GM18499 (cell line): ENCODE data around the gene PRCC.

Experiments
- ATAC-seq: cut with Tn5 transposase; IDR thresholded peaks from one replicate; pipeline ENCODE4 v1.9.1; 2021; ENCODE audit warnings: moderate number of reproducible peaks; ENCODE audit not compliant: insufficient read depth, unreplicated experiment

Gene PRCC

GRCh38 chr1:156789621-156790318, 22.4 kb downstream of the PRCC start:
- no peak for ATAC-seq

- ATAC-seq, result no peak
These were observed 27.4 kb downstream of the PRCC start for GRCh38 chr1:156794506-156795373.

GRCh38 chr1:156795374-156795733, 28.0 kb downstream of the PRCC start:
- ATAC-seq, result no peak

DNA sequence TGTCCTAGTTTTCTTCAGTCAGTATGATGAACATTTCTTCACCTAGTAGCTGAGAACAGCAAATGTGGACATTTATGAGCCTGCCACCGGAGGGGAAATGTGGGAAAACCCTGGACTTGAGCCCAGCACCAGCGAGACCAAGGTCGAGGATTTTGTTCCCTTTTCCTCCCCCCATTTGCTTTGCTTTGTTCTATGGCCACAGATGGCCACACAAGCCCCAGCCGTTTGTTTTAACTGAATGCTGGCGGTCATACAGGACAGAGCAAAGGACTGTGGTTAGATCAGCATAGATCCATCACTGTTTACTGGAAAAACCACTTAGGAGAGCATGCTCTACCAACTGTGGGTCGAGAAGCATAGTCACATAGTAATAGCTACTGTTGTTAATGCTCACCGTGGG, 28.5 kb downstream of the PRCC start:
- no peak for ATAC-seq

DNA sequence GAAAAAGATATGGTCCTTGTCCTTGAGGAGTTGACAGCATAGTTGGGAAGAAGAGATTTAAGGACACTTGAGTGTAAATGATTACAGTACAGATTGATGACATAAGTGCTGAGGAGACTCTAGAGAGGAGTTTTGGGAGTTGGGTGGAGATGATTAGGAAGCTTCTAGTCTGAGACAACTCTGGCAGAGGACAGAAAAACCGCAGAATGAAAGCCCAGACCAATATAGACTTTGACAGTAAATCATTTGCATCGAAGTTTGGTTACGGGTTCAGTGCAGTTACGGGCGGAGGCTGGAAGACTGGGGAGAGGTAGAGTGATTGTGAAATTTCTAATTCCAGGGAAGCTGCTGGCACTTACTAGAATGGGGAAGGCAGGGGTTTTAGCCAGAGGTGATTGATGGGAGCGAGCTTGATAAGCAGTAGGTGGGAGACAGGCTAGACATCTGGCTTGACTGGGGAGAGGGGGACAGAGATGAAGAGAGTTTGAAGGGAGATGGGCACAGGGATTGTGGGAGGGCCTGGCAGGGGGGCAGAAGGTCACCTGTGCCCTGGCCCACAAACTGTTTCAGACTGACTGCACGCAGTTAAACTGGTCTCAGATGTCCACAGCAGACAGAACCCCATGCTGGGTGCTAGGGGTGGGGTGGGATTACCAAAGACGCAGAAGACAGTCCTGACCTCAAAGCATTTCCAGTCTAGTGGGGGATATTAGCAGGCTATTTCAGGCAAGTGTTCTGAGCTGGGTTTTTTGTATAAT, 29.2 kb downstream of the PRCC start:
- no peak for ATAC-seq

DNA sequence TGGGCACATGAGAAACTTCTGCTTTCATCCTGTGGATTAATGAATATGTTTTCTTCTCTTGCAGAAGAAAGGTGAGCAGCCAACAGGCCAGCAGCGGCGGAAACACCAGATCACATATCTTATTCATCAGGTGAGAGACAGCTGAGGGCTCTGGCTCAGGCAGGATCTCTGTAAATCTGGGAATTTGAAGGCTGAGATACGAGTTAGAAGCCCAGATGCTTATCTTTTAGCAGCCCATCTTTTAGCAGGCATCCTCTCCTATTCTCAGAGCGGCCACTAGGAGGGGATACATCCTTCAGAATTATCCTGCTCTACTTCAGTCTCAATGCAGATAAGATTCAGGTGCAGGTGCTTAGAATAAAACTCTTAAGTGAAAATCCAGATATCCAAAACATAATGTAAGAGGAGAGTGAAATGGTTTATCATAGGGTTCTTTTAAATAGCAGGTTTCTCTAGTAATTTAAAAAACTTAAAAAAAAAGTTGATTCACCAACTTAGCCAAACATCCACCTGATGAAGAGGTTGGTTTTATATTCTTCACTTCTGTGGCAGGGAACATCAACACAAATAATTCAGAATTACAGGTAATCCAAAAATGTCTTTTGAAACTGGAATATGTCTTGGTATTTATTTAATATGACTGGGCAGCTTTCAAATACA, 30.0 kb downstream of the PRCC start:
- ATAC-seq, result no peak

DNA sequence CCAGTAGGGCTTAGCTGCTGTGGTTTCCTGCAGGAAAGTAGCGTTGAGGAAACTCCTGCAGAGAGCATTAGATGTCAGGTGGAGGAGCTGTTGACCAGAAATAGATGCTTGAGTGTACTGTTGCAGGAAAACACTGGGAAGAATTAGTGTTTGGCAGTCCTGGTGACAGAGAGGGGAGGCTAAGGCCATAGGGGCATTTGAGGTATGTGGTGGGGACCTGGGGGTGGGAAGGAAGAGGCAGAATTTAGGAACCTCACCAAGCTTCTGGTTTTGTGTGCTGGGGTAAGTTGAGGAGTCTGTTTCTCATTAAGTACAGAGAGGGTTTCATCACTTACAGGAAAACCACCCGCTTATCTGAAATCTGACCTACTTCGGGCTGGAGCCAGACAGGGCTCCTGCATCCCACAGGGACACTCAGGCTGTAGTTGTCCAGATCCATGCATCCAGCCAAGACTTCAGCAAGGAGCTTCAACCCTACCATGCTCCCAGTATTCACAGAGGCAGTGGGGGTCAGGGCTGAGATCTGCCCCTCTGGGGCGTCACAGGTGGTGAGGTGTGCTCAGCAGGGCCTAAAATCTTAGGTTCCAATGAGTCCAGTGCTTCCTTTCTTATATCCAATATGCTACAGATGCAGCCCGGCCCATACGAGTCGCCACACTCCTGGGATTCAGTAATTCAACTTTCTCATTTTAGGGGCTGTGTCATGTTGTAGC, 34.2 kb downstream of the PRCC start:
- no peak for ATAC-seq

DNA sequence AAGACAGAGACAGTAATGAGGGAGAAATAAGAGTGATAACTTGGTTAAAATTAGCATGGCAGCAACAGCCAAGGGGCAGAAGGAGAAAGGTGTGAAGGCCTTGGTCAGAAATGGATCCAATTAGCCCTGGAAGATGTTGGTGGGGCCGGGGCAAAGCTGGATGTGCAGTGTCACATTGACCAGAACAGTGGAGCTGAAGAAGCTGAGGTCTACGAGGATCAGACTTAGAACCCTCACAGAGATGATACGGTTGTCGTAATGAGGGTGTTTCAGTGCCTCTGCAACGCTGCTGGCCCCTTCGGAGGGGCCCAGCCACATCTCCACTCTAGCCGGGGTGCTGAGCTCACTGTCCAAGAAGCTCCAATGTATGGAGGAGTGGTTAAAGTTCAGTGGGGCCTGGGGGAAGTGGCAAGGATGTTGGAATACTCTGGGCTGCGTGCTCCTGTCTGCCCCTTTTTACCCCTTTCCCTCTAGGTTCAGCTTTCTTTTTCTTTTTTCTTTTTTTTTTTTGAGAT, 35.1 kb downstream of the PRCC start:
- no peak for ATAC-seq

DNA sequence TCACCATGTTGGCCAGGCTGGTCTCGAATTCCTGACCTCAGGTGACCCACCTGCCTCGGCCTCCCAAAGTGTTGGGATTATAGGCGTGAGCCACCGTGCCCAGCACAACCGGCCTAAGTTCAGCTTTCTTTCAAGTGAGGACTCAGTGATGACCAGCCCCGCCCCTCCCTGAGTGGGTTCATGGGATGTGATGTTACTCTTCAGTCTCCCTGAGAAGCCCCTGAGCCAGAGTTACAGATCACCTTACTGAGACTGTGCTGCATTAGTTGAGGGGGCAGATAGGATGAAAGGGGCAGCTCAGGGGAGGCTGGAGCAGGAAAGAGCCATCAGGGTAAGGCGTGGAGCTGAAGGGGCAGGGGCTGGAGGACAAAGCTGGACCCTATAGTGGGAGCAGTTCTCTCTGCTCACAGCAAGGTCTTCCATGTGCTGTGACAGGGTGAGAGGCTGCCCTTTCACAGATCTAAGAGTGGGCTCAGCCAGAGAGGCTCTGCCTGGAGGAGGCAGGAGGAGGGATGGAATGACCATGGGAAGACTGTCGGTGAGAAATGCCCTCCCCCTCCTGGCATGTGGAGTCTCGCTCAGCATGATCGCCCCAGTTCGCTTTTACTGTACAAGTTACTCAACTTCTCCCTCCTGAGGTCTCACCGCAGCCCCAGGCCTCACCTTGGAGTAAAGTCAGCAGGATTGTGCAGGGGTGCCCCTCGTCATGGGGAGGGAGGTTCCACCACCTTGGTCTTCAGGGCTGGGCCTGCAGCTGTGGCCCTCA, 35.9 kb downstream of the PRCC start:
- no peak for ATAC-seq

- ATAC-seq, result no peak
These were observed 36.7 kb downstream of the PRCC start for GRCh38 chr1:156804026-156804425.

GRCh38 chr1:156804572-156805243, 37.4 kb downstream of the PRCC start:
- no peak for ATAC-seq

DNA sequence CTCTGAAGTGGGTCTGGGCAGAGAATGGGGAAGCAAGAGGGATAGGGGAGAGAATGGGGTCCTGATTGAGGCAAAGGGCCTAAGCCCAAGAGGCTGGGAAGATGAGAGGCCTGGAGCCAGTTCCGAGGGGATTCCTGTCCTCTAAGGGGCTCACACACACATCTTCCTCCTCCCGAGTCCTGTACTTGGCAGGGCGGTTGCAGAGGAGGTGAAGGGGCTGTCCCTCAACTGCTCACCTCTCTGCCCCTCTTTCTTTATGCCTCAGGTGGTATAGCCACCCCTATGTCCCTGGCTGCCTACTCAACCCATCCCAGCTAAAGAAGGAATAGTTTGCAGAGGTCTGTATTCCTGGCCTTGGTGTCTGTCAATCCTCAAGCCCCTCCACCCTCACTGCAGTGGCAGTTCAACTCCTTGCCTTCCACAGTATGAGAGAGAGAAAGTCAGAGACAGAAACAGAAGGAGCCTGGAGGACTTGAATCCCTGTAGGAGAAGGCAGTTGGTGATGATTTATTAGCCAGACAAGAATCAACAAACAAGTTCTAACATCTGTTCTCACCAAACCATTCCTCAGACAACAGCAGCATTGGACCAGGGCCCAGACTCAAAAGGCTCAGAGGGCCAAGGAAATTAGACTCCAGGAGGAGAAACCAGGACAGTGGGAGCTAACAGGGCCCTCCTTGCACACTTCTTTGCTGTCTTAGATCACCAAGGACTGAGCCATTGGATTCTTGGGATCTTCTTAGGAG, 38.6 kb downstream of the PRCC start:
- no peak for ATAC-seq

GRCh38 chr1:156806512-156807440, 39.4 kb downstream of the PRCC start:
- no peak for ATAC-seq

DNA sequence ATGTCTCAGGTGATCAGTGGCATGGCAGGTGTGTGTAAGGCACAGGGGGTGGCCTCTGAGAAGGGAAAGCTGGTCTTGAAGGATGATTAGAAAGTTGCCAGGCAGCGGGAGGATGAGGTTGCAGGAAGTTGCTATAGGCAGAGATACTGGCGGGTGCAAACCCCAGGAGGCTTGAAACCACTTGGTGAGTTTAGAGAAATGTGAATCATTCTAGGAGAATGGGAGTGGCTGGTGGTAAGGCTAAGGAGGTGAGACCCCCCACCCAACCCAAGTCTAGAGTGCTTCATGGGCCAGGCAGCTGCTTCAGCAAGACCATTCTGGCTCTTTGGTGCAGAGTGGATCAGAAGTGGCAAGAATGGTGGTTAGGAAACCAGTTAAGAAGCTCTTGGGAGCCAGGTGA, 40.3 kb downstream of the PRCC start:
- no peak for ATAC-seq

DNA sequence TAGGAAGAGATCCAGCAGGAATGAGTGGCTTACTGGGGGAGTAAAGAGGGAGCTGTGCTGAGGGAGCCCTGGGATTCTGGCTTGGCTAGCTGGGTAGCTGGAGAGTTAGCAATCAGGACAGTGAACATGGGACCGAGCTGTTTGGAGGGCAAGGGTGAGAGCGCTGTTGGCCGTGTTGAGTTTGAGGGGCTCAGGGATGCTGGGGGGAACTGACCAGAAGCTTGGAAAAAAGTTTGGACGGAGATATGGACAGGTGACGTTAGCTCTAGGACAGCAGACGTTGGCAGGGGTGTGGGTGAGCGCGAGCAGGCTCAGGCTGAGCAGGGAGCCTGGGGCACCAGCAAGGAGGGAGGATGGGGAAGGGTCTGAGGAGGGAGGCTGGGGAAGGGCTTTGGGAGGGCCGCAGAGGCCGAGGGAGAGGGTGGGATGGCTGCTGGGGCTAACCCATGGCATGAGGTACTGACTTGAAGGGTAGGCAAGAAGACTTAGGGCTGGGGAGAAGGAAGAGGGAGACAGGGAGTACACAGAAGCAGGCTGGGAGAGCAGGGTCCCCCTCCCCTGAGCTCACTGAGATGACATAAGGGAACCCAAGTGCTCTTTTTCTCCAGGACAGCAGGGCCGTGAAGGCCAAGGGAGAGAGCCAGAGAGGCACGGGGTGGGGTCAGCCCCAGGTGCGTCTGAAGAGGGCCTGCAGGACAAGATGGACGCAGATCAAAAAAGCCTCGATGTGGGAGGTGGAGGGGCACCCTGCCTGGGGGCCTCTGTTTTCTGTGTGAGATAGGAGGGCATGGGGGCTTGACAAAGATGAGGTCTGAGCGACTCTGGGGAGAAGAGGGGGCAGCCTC, 41.1 kb downstream of the PRCC start:
- ATAC-seq, result no peak

- ATAC-seq, result no peak
These were observed 41.9 kb downstream of the PRCC start for GRCh38 chr1:156809281-156809680.
